GM23248 (cell line): Measurements from ENCODE around the gene ATP5IF1. TPM values are rescaled to one million over a fixed set of nuclear protein-coding genes. Genes with fewer than 3 reads are reported as not detected.

ENCODE experiments used
- DNase-seq: peaks from one replicate; pipeline ENCODE4 v3.0.0-alpha.2; 2015
- H2AFZ ChIP-seq: fragments of 200-600 bp; sonication (generic); 2 replicates; pipeline ENCODE4 v1.6.1; 2016; ENCODE audit warnings: antibody characterized with exemption
- H3F3A ChIP-seq: fragments of 200-600 bp; sonication (generic); 2 replicates; pipeline ENCODE4 v1.6.1; 2016; ENCODE audit warnings: mild to moderate bottlenecking, antibody characterized with exemption, mixed run types; ENCODE audit not compliant: insufficient read depth
- H3K27ac ChIP-seq: fragments of 200-600 bp; sonication (generic); 2 replicates; pipeline ENCODE4 v1.5.1; 2016; ENCODE audit warnings: mild to moderate bottlenecking
- H3K27me3 ChIP-seq: fragments of 200-600 bp; sonication (generic); replicated peaks from 2 replicates; pipeline ENCODE4 v1.6.1; 2016; ENCODE audit warnings: mild to moderate bottlenecking; ENCODE audit not compliant: insufficient read depth
- H3K36me3 ChIP-seq: fragments of 200-600 bp; sonication (generic); 2 replicates; pipeline ENCODE4 v1.6.1; 2016; ENCODE audit warnings: low read depth, mild to moderate bottlenecking
- H3K4me1 ChIP-seq: fragments of 200-600 bp; sonication (generic); 2 replicates; pipeline ENCODE4 v1.6.1; 2016; ENCODE audit warnings: mild to moderate bottlenecking; ENCODE audit not compliant: insufficient read depth
- H3K4me2 ChIP-seq: fragments of 200-600 bp; sonication (generic); one replicate; pipeline ENCODE4 v1.6.1; 2016; ENCODE audit warnings: mild to moderate bottlenecking; ENCODE audit not compliant: unreplicated experiment
- H3K4me3 ChIP-seq: fragments of 200-600 bp; sonication (generic); 2 replicates; pipeline ENCODE4 v1.5.1; 2016; ENCODE audit warnings: mild to moderate bottlenecking
- H3K79me2 ChIP-seq: fragments of 200-600 bp; sonication (generic); 2 replicates; pipeline ENCODE4 v1.6.1; 2016; ENCODE audit warnings: mild to moderate bottlenecking; ENCODE audit not compliant: insufficient read depth
- H3K9ac ChIP-seq: fragments of 200-600 bp; sonication (generic); 2 replicates; pipeline ENCODE4 v1.6.1; 2016; ENCODE audit warnings: mild to moderate bottlenecking
- H3K9me2 ChIP-seq: fragments of 200-600 bp; sonication (generic); 2 replicates; pipeline ENCODE4 v1.6.1; 2016; ENCODE audit warnings: mixed run types, mild to moderate bottlenecking, moderate library complexity; ENCODE audit not compliant: insufficient read depth
- H3K9me3 ChIP-seq: fragments of 200-600 bp; sonication (generic); one replicate; pipeline ENCODE4 v1.6.1; 2017; ENCODE audit warnings: low read depth
- H4K20me1 ChIP-seq: fragments of 200-600 bp; sonication (generic); 2 replicates; pipeline ENCODE4 v1.6.0; 2016; ENCODE audit not compliant: insufficient read depth
- EZH2 ChIP-seq: fragments of 200-600 bp; sonication (generic); IDR thresholded peaks from 2 replicates; pipeline ENCODE4 v1.6.1; 2018; ENCODE audit warnings: antibody characterized with exemption, mild to moderate bottlenecking; ENCODE audit not compliant: insufficient read depth, poor library complexity, severe bottlenecking
- EZH2phosphoT487 ChIP-seq: fragments of 200-600 bp; sonication (generic); IDR thresholded peaks from 2 replicates; pipeline ENCODE4 v1.6.1; 2018; ENCODE audit warnings: antibody characterized with exemption, moderate library complexity, mild to moderate bottlenecking, low read depth; ENCODE audit not compliant: insufficient read depth
- WGBS, 2 experiments: methylation state at CpG; one replicate each; pipeline ENCODE4 v1.1.6; 2015 to 2017; ENCODE audit warnings: low lambda C conversion rate in 2 of 2, low coverage in 1 of 2; ENCODE audit errors: missing lambda C conversion rate in 2 of 2; 5-methylcytosine and 5-hydroxymethylcytosine counted together
- in situ Hi-C: fragments of 300-500 bp; cut with MboI; formaldehyde crosslinking; loops from 2 replicates; pipeline ENCODE4 v1.15.0; 2020
- polyA plus RNA-seq: library from polyadenylated mRNA; unstranded; fragments of >200 nt; fragmentation: Nextera tagmentation; extraction: Ambion mirVana; gene quantifications from 2 replicates; pipeline ENCODE4 v1.2.1, GENCODE V29; 2016
- total RNA-seq: library from RNA; depleted of rRNA; stranded (reverse); fragments of >200 nt; shearing (Covaris generic); gene quantifications from 2 replicates; pipeline ENCODE4 v1.2.3, GENCODE V29; 2014; rRNA removed

Gene ATP5IF1
- total RNA-seq: 98.1 and 163 TPM in 2 replicates
- 418 and 421 TPM in 2 replicates for polyA plus RNA-seq

DNA sequence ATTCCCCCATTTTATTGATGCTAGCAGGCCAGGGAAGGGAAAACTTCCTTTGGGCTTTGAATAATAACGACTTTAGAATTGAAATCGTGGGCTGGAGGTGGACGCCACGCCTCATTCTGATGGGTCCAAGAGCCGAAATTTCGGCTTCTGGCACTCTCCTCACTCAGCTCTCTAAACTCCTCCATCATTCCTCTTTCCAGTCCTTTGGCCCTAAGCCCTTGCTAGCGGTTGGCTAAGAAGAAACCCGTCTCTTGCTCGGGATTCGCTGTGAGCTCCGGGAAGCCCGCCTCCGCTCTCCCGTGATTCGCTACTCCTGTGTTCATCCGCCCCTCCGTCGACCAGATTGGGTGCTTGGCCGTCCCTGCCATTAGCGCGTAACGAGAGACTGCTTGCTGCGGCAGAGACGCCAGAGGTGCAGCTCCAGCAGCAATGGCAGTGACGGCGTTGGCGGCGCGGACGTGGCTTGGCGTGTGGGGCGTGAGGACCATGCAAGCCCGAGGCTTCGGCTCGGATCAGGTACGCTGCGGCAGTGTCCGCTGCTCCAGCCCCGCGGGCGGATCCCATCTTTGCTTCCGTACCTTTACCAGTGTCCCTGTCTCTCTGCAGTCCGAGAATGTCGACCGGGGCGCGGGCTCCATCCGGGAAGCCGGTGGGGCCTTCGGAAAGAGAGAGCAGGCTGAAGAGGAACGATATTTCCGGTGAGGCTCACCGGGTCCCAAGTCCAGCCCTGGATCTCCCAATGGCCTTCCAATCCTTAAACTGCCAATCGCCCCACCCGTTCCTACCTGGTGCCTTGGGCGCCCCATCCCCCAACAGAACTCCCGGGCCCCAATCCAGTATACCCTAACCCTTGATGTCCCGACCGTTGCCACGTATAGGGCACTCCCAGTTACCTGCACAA is at the start of gene ATP5IF1:
Gene ATP5IF1 (plus strand): TSS at position 370 of the 901 bp plus-strand sequence. CDS start 60 bp downstream, at position 430.
- H3K4me3 ChIP-seq: peak within 1 kb of the TSS; percentile 89
- H3K9me3 ChIP-seq: no peaks in the 10 kb centered on the region
- no peak for TF ChIP-seq EZH2
- no peak for TF ChIP-seq EZH2phosphoT487
- no peaks in the 10 kb centered on the region for H3K36me3 ChIP-seq
- in situ Hi-C loops: no loop called here
- no peaks in the 10 kb centered on the region for H3K27me3 ChIP-seq
- H3F3A ChIP-seq: peaks cover 25% of the 10 kb centered on the region; the same call in 1 of the 2 replicates
- peak within 1 kb of the TSS; percentile 88 for H3K27ac ChIP-seq
- no peaks in the 10 kb centered on the region for H4K20me1 ChIP-seq
- peak within 1 kb of the TSS; percentile 94 for H3K9ac ChIP-seq
- H3K9me2 ChIP-seq: no peaks in the 10 kb centered on the region
- H2AFZ ChIP-seq: peak within 1 kb of the TSS; percentile 96
- DNase-seq: peak; percentile 100
- H3K4me2 ChIP-seq: peak within 1 kb of the TSS; percentile 93
- 1% methylated on average over 56 to 59 of the region's 60 CpGs for WGBS, 2 experiments
- peaks cover 19% of the 10 kb centered on the region; the same call in 1 of the 2 replicates for H3K4me1 ChIP-seq
- peaks cover 48% of the 10 kb centered on the region for H3K79me2 ChIP-seq

DNA sequence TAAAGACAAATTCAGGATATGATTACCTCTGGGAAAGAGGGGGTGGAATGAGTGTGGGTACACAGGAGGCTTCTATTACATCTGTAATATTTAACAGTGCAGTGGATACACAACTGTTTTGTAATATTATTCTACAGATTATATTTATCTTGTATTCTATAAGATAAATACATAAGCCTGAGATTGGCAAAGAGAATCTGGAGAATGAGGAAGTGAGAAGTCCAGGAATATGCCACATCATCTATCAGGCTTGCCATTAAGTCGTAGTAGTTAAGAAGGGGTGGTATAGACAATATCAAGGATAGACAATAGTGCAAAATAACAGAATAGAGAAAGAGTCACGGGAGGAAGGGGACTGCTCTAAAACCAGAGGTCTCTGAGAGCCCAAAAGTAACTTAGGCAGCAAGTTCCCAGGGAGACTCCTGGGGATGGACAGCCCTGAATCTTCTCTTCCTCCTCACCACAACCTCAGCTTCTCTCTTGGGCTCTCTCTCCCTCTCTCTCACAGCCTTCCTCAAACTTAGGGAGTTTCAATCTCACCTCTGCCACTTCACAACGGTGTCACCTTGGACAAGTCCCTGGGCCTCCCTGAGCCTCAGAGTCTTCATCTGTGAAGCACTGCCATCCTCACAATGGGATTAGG is 45.5 kb upstream of the ATP5IF1 start:
- H3K4me3 ChIP-seq: no peak overlapping the region
- 0 out of 2 replicates have a peak, but pooled peaks cover 3% of the 10 kb centered on the region for H3K4me1 ChIP-seq
- H3K9ac ChIP-seq: no peak overlapping the region
- H3K27ac ChIP-seq: no peak overlapping the region
- H3K79me2 ChIP-seq: no peaks in the 10 kb centered on the region
- H4K20me1 ChIP-seq: no peaks in the 10 kb centered on the region
- no peaks in the 10 kb centered on the region for H3K9me3 ChIP-seq
- H3K27me3 ChIP-seq: no peaks in the 10 kb centered on the region
- no peaks in the 10 kb centered on the region for H3F3A ChIP-seq
- WGBS, 2 experiments: 47 to 49% methylated on average over 3 of the region's 3 CpGs
- no peaks in the 10 kb centered on the region for H3K9me2 ChIP-seq
- no peak for DNase-seq
- peak overlapping the region; percentile 78 for H2AFZ ChIP-seq
- TF ChIP-seq EZH2 (no peak), EZH2phosphoT487 (no peak)
- H3K4me2 ChIP-seq: no peak overlapping the region
- no peaks in the 10 kb centered on the region for H3K36me3 ChIP-seq
- in situ Hi-C loops: no loop called here

DNA sequence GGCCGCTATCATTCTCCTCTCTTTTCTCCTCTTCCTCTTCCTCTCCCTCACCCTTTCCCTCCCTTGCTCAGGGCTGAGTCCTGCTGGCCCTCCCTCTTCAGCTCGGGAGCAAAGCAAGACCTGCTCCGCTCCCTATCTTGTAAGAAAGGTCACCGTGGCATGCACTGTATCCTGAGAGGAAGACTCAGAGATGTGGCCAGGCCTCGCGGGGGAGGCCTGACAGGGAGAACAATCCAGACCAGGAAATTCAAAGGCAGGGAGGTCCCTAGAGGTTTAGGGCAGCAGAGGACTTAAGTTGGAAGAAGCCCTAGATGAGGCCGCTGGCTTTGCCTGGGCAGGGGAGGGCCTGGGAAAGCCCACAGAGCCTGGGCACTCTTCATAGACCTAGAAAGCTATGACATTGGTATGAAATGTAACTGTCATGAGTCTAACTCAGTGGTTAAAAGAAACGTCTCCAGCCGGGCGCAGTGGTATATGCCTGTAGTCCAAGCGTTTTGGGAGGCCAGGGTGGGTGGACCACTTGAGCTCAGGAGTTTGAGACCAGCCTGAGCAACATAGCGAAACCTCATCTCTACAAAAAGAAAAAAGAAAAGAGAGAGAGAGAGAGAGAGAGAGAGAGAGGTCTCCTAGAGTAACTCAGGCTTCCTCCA is 44.8 kb upstream of the ATP5IF1 start:
- Histone ChIP-seq H2AFZ (peak overlapping the region; percentile 78), H3K4me1 (0 out of 2 replicates have a peak, but pooled peaks cover 3% of the 10 kb centered on the region), H3K27ac (no peak overlapping the region), H4K20me1 (no peaks in the 10 kb centered on the region), H3K4me3 (no peak overlapping the region), H3K9me2 (no peaks in the 10 kb centered on the region), H3K4me2 (no peak overlapping the region), H3K79me2 (no peaks in the 10 kb centered on the region), H3K9me3 (no peaks in the 10 kb centered on the region), H3F3A (no peaks in the 10 kb centered on the region), H3K36me3 (no peaks in the 10 kb centered on the region), H3K27me3 (no peaks in the 10 kb centered on the region), H3K9ac (no peak overlapping the region)
- no peak for DNase-seq
- 74% methylated on average over 12 of the region's 12 CpGs for WGBS, 2 experiments
- in situ Hi-C loops: no loop called here
- TF ChIP-seq EZH2phosphoT487 (no peak), EZH2 (no peak)

DNA sequence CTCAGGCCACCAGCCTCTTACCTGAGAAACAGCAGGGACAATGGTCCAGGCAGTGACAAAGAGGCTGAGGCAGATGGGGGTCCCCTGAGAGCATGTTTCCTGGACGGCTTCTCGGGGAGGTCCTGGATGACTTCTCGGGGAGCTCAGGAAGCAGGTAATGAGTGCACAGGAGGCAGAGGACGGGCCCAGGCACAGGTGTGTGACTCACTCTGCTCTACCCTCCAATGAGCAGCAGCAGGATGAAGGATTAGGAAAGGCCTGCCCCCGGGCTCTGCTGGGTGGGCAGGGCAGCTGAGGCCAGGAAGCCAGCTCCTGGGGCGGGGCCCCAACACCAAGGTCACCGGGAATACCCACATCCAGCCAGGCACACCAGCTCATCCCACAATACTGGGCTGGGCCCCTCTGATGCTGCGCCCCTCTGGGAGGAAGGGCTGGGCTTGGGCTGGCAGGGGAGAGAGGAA is 42.2 kb upstream of the ATP5IF1 start:
- H3F3A ChIP-seq: no peaks in the 10 kb centered on the region
- no peaks in the 10 kb centered on the region for H4K20me1 ChIP-seq
- H3K27me3 ChIP-seq: no peaks in the 10 kb centered on the region
- in situ Hi-C loops: no loop called here
- no peak for TF ChIP-seq EZH2phosphoT487
- TF ChIP-seq EZH2: no peak
- no peaks in the 10 kb centered on the region for H3K9me2 ChIP-seq
- H3K79me2 ChIP-seq: no peaks in the 10 kb centered on the region
- no peak overlapping the region for H3K4me3 ChIP-seq
- no peak overlapping the region for H3K27ac ChIP-seq
- no peak overlapping the region for H3K9ac ChIP-seq
- 0 out of 2 replicates have a peak, but pooled peaks cover 3% of the 10 kb centered on the region for H3K4me1 ChIP-seq
- no peaks in the 10 kb centered on the region for H3K9me3 ChIP-seq
- 81% methylated on average over 8 of the region's 8 CpGs for WGBS, 2 experiments
- H3K4me2 ChIP-seq: no peak overlapping the region
- DNase-seq: no peak
- H2AFZ ChIP-seq: no peak overlapping the region
- H3K36me3 ChIP-seq: no peaks in the 10 kb centered on the region
